Measurements from ENCODE around the gene PRKG1. TPM values are rescaled to one million over a fixed set of nuclear protein-coding genes. Genes with fewer than 3 reads are reported as not detected.

The PRKG1 gene
- total and polyA plus RNA-seq, 2 of the 4 experiments (the other 2 are of a cell fraction): 3.5 to 18.3 TPM

DNA sequence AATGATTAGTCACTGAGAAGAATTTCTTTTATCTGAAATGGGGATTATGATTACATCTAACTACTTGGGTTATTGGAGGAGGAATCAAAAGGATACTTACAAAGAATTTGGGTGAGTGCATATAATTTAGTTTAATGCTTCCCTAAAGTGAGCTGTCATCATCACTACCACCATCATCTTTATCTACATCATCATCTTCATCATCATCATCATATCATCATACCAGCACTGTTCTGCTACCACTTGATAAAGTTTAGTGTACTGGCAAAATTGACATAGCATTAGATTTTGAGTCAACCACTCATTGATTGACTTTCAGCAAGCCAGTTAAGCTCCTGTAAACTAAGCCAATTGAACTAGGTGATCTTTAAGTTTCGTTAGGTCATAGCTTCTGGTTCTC, 994.2 kb downstream of the PRKG1 start:
- POLR2A ChIA-PET (ENCODE audit: unreplicated experiment): no interaction called here
- in situ Hi-C loops (cut with MboI; ENCODE audit: low sequenced_read_pairs) (no loop called here), dilution Hi-C loops (cut with HindIII; ENCODE audit: low sequenced_read_pairs, unreplicated experiment) (no loop called here), intact Hi-C loops (cut with micrococcal nuclease) (no loop called here)
- 80% methylated on average over 1 of the region's 1 CpG; no CpG with 5 or more reads in 1 of the 2 experiments for WGBS, 2 experiments (ENCODE audit: extremely low coverage in 2 of 2, insufficient read length in 1 of 2)
- H3K27ac ChIP-seq (ENCODE audit: insufficient read depth, low read length): no peak overlapping the region
- no peaks in the 10 kb centered on the region for H3K79me1 ChIP-seq (ENCODE audit: low read depth in 1 of 2, low read length in 2 of 2)
- H3K14ac ChIP-seq (replicated peaks; ENCODE audit: low read depth, low read length): no peak overlapping the region
- H3K4me3 ChIP-seq (ENCODE audit: insufficient read depth, low read depth, low read length): no peak overlapping the region
- no peak overlapping the region for H2BK15ac ChIP-seq (ENCODE audit: low read depth, low read length)
- no peak overlapping the region for H4K8ac ChIP-seq (ENCODE audit: low read depth in 2 of 2, low read length in 2 of 2)
- no peak overlapping the region for H2AFZ ChIP-seq (replicated peaks; ENCODE audit: low read length, poor library complexity)
- TF ChIP-seq, protein P1, sequence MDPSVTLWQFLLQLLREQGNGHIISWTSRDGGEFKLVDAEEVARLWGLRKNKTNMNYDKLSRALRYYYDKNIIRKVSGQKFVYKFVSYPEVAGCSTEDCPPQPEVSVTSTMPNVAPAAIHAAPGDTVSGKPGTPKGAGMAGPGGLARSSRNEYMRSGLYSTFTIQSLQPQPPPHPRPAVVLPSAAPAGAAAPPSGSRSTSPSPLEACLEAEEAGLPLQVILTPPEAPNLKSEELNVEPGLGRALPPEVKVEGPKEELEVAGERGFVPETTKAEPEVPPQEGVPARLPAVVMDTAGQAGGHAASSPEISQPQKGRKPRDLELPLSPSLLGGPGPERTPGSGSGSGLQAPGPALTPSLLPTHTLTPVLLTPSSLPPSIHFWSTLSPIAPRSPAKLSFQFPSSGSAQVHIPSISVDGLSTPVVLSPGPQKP (IDR thresholded peaks at IDR 0.05; ENCODE audit: borderline replicate concordance, low read depth, low read length): no peak
- no peak overlapping the region for H2BK120ac ChIP-seq (ENCODE audit: low read depth, low read length)
- no peak overlapping the region for H2BK20ac ChIP-seq (ENCODE audit: low read depth, low read length)
- H2AK9ac ChIP-seq (replicated peaks; ENCODE audit: low read depth, low read length, poor library complexity): no peak overlapping the region
- ATAC-seq (ENCODE audit: low read depth) (no peak), DNase-seq (no peak)
- no peaks in the 10 kb centered on the region for H3K9me1 ChIP-seq (ENCODE audit: insufficient read depth, low read length)
- H3K18ac ChIP-seq (ENCODE audit: low read depth, low read length): no peak overlapping the region
- no peak overlapping the region for H3K56ac ChIP-seq (ENCODE audit: extremely low read depth, insufficient read depth, low read length)
- H4K5ac ChIP-seq (ENCODE audit: low read depth, low read length): no peak overlapping the region
- H3K36me3 ChIP-seq (ENCODE audit: control insufficient read depth, insufficient read depth, low read length): no peaks in the 10 kb centered on the region
- no TSS peak for BruUV-seq (replicated peaks)
- no peaks in the 10 kb centered on the region for H4K20me1 ChIP-seq (ENCODE audit: insufficient read depth, low read length)
- H3K4ac ChIP-seq (ENCODE audit: low read depth, low read length): no peak overlapping the region
- H3K9ac ChIP-seq (ENCODE audit: low read depth, low read length): no peak overlapping the region
- CTCF ChIA-PET: no interaction called here
- H2AK5ac ChIP-seq (ENCODE audit: low read depth, low read length): no peak overlapping the region
- no peak overlapping the region for H2BK5ac ChIP-seq (ENCODE audit: low read depth, low read length, poor library complexity, severe bottlenecking)
- no peak overlapping the region for H3K4me2 ChIP-seq (ENCODE audit: low read depth, low read length)
- no peaks in the 10 kb centered on the region for H3K9me3 ChIP-seq (ENCODE audit: control insufficient read depth, insufficient read depth, low read length)
- no peaks in the 10 kb centered on the region for H3K27me3 ChIP-seq (ENCODE audit: control insufficient read depth, insufficient read depth, low read length)
- no peak overlapping the region for H3K23ac ChIP-seq (ENCODE audit: low read depth, low read length)
- H3K4me1 ChIP-seq (ENCODE audit: control insufficient read depth, insufficient read depth, low read length): no peaks in the 10 kb centered on the region
- H4K91ac ChIP-seq (ENCODE audit: insufficient read depth, low read depth, low read length): no peak overlapping the region
